ENCODE results near the gene KIFAP3. TPM values are rescaled to one million over a fixed set of nuclear protein-coding genes. Genes with fewer than 3 reads are reported as not detected.
"Not testable (repeated sequence)": the region's sequence is repeated elsewhere in the genome, so short reads cannot be mapped to it uniquely, and the experiment has no call there.

The KIFAP3 gene
- total and polyA plus RNA-seq, 2 donors (not counting 1 experiment from before 2014, with no cell fraction given) = 30.2 to 42.9 TPM

- Histone ChIP-seq H3K27ac (ENCODE audit: insufficient read depth, low read length) (no peak overlapping the region), H3K4me3 (replicated peaks in 1 of 4; ENCODE audit: control extremely low read depth in 1 of 4, insufficient read depth in 1 of 4, low read depth in 3 of 4, low read length in 4 of 4) (no peak overlapping the region), H3K9ac (ENCODE audit: insufficient read depth, low read length) (no peak overlapping the region), H3K27me3 (ENCODE audit: control insufficient read depth, insufficient read depth, low read length) (no peaks in the 10 kb centered on the region), H3K36me3 (ENCODE audit: control insufficient read depth, insufficient read depth, low read length) (no peaks in the 10 kb centered on the region), H3K9me3 (ENCODE audit: control insufficient read depth, insufficient read depth, low read depth, low read length) (no peaks in the 10 kb centered on the region), H3K4me1 (ENCODE audit: control insufficient read depth, extremely low read depth, insufficient read depth, low read length) (no peaks in the 10 kb centered on the region), H3K79me2 (ENCODE audit: control insufficient read depth, insufficient read depth, low read length) (no peaks in the 10 kb centered on the region), H2AFZ (ENCODE audit: low read length) (no peak overlapping the region), H4K20me1 (ENCODE audit: control insufficient read depth, extremely low read depth, insufficient read depth, low read length) (no peaks in the 10 kb centered on the region), H3K4me2 (ENCODE audit: extremely low read depth, insufficient read depth, low read length) (no peak overlapping the region)
- DNase-seq (ENCODE audit: low read depth in 2 of 2) = no peak
- TF ChIP-seq EZH2 (IDR thresholded peaks at IDR 0.05; ENCODE audit: low read length, missing control alignments) (no peak), CTCF (conservative IDR thresholded peaks at IDR 0.05 in 1 of 2, IDR thresholded peaks at IDR 0.05 in 1 of 2; ENCODE audit: low read depth in 1 of 2, low read length in 2 of 2) (no peak)
Measured at GRCh38 chr1:170097449-170097948, 23.0 kb upstream of the KIFAP3 start.

GRCh38 chr1:170096806-170097340, 22.4 kb upstream of the KIFAP3 start:
- Histone ChIP-seq H3K27ac (ENCODE audit: insufficient read depth, low read length) (no peak overlapping the region), H4K20me1 (ENCODE audit: control insufficient read depth, extremely low read depth, insufficient read depth, low read length) (no peaks in the 10 kb centered on the region), H3K9me3 (ENCODE audit: control insufficient read depth, insufficient read depth, low read depth, low read length) (no peaks in the 10 kb centered on the region), H3K27me3 (ENCODE audit: control insufficient read depth, insufficient read depth, low read length) (no peaks in the 10 kb centered on the region), H3K9ac (ENCODE audit: insufficient read depth, low read length) (no peak overlapping the region), H3K4me1 (ENCODE audit: control insufficient read depth, extremely low read depth, insufficient read depth, low read length) (no peaks in the 10 kb centered on the region), H2AFZ (ENCODE audit: low read length) (no peak overlapping the region), H3K4me3 (replicated peaks in 1 of 4; ENCODE audit: control extremely low read depth in 1 of 4, insufficient read depth in 1 of 4, low read depth in 3 of 4, low read length in 4 of 4) (no peak overlapping the region), H3K79me2 (ENCODE audit: control insufficient read depth, insufficient read depth, low read length) (no peaks in the 10 kb centered on the region), H3K4me2 (ENCODE audit: extremely low read depth, insufficient read depth, low read length) (no peak overlapping the region), H3K36me3 (ENCODE audit: control insufficient read depth, insufficient read depth, low read length) (no peaks in the 10 kb centered on the region)
- DNase-seq (ENCODE audit: low read depth in 2 of 2) = no peak
- TF ChIP-seq CTCF (conservative IDR thresholded peaks at IDR 0.05 in 1 of 2, IDR thresholded peaks at IDR 0.05 in 1 of 2; ENCODE audit: low read depth in 1 of 2, low read length in 2 of 2) (no peak), EZH2 (IDR thresholded peaks at IDR 0.05; ENCODE audit: low read length, missing control alignments) (no peak)

- Histone ChIP-seq H3K79me2 (ENCODE audit: control insufficient read depth, insufficient read depth, low read length) (no peaks in the 10 kb centered on the region), H3K27me3 (ENCODE audit: control insufficient read depth, insufficient read depth, low read length) (no peaks in the 10 kb centered on the region), H3K4me3 (replicated peaks in 1 of 4; ENCODE audit: control extremely low read depth in 1 of 4, insufficient read depth in 1 of 4, low read depth in 3 of 4, low read length in 4 of 4) (no peak overlapping the region), H3K36me3 (ENCODE audit: control insufficient read depth, insufficient read depth, low read length) (no peaks in the 10 kb centered on the region), H3K4me2 (ENCODE audit: extremely low read depth, insufficient read depth, low read length) (no peak overlapping the region), H2AFZ (ENCODE audit: low read length) (no peak overlapping the region), H3K27ac (ENCODE audit: insufficient read depth, low read length) (no peak overlapping the region), H3K9ac (ENCODE audit: insufficient read depth, low read length) (no peak overlapping the region), H3K9me3 (ENCODE audit: control insufficient read depth, insufficient read depth, low read depth, low read length) (no peaks in the 10 kb centered on the region), H4K20me1 (ENCODE audit: control insufficient read depth, extremely low read depth, insufficient read depth, low read length) (no peaks in the 10 kb centered on the region), H3K4me1 (ENCODE audit: control insufficient read depth, extremely low read depth, insufficient read depth, low read length) (no peaks in the 10 kb centered on the region)
- DNase-seq (ENCODE audit: low read depth in 2 of 2) = no peak
- TF ChIP-seq EZH2 (IDR thresholded peaks at IDR 0.05; ENCODE audit: low read length, missing control alignments) (no peak), CTCF (conservative IDR thresholded peaks at IDR 0.05 in 1 of 2, IDR thresholded peaks at IDR 0.05 in 1 of 2; ENCODE audit: low read depth in 1 of 2, low read length in 2 of 2) (no peak)
Measured at GRCh38 chr1:170095976-170096748, 21.7 kb upstream of the KIFAP3 start.

- not testable (repeated sequence) for H3K36me3 ChIP-seq (ENCODE audit: control insufficient read depth, insufficient read depth, low read length); H3K27me3 ChIP-seq (ENCODE audit: control insufficient read depth, insufficient read depth, low read length); H3K4me2 ChIP-seq (ENCODE audit: extremely low read depth, insufficient read depth, low read length); H4K20me1 ChIP-seq (ENCODE audit: control insufficient read depth, extremely low read depth, insufficient read depth, low read length); DNase-seq (ENCODE audit: low read depth in 2 of 2); H3K79me2 ChIP-seq (ENCODE audit: control insufficient read depth, insufficient read depth, low read length); H3K9me3 ChIP-seq (ENCODE audit: control insufficient read depth, insufficient read depth, low read depth, low read length); H3K9ac ChIP-seq (ENCODE audit: insufficient read depth, low read length); H3K27ac ChIP-seq (ENCODE audit: insufficient read depth, low read length); H3K4me3 ChIP-seq (replicated peaks in 1 of 4; ENCODE audit: control extremely low read depth in 1 of 4, insufficient read depth in 1 of 4, low read depth in 3 of 4, low read length in 4 of 4); H2AFZ ChIP-seq (ENCODE audit: low read length); H3K4me1 ChIP-seq (ENCODE audit: control insufficient read depth, extremely low read depth, insufficient read depth, low read length)
Measured at GRCh38 chr1:170094697-170095616, 20.5 kb upstream of the KIFAP3 start.
